ENCODE results near the gene KCNF1. TPM values are rescaled to one million over a fixed set of nuclear protein-coding genes. Genes with fewer than 3 reads are reported as not detected.

Gene KCNF1
- total and polyA plus RNA-seq, 3 experiments from 2014 or later, result not detected

- Mint-ChIP-seq H3K27ac (no peak overlapping the region), H3K4me1 (no peaks in the 10 kb centered on the region), H3K27me3 (peaks cover 7 to 32% of the 10 kb centered on the region in 2 donors), H3K9me3 (no peaks in the 10 kb centered on the region), H3K4me3 (no peak overlapping the region), H3K36me3 (peaks cover 0 to 2% (median 0%) of the 10 kb centered on the region in 3 donors)
- Histone ChIP-seq H3K27ac (ENCODE audit: low read depth, low read length) (no peak overlapping the region), H3K9me3 (ENCODE audit: low read length) (no peaks in the 10 kb centered on the region), H3K27me3 (ENCODE audit: insufficient read depth, low read length, poor library complexity, severe bottlenecking) (peaks cover 3% of the 10 kb centered on the region), H3K4me1 (ENCODE audit: insufficient read depth, low read length) (no peaks in the 10 kb centered on the region), H3K4me3 (ENCODE audit: low read length) (no peak overlapping the region), H3K36me3 (ENCODE audit: insufficient read depth, low read length) (no peaks in the 10 kb centered on the region)
- POLR2A ChIA-PET, result no interaction called here
- CTCF ChIA-PET, result interaction anchor here (0.6 kb wide), 1 partner anchor 61 kb away, joined by 3 read pairs; no protein-coding TSS in a partner anchor
- no peak for DNase-seq
Measured at GRCh38 chr2:10921525-10921924, 9.8 kb downstream of the KCNF1 start.

GRCh38 chr2:10922307-10923007 lies 10.7 kb downstream of the KCNF1 start:
- no peak for DNase-seq
- Mint-ChIP-seq H3K9me3 (no peaks in the 10 kb centered on the region), H3K4me1 (no peaks in the 10 kb centered on the region), H3K4me3 (no peak overlapping the region), H3K36me3 (peaks cover 0 to 2% (median 0%) of the 10 kb centered on the region in 3 donors), H3K27me3 (peaks cover 5 to 27% of the 10 kb centered on the region in 2 donors), H3K27ac (no peak overlapping the region)
- POLR2A ChIA-PET, result no interaction called here
- no peak overlapping the region for H3K4me3 ChIP-seq (ENCODE audit: low read length)
- peaks cover 3% of the 10 kb centered on the region for H3K27me3 ChIP-seq (ENCODE audit: insufficient read depth, low read length, poor library complexity, severe bottlenecking)
- CTCF ChIA-PET, result no interaction called here
- H3K4me1 ChIP-seq (ENCODE audit: insufficient read depth, low read length), result no peaks in the 10 kb centered on the region
- H3K27ac ChIP-seq (ENCODE audit: low read depth, low read length), result no peak overlapping the region
- H3K36me3 ChIP-seq (ENCODE audit: insufficient read depth, low read length), result no peaks in the 10 kb centered on the region
- no peaks in the 10 kb centered on the region for H3K9me3 ChIP-seq (ENCODE audit: low read length)

GRCh38 chr2:10923008-10923375 lies 11.3 kb downstream of the KCNF1 start:
- CTCF ChIA-PET, result no interaction called here
- no peaks in the 10 kb centered on the region for H3K4me1 ChIP-seq (ENCODE audit: insufficient read depth, low read length)
- Mint-ChIP-seq H3K27me3 (peaks cover 5 to 27% of the 10 kb centered on the region in 2 donors), H3K9me3 (no peaks in the 10 kb centered on the region), H3K4me1 (no peaks in the 10 kb centered on the region), H3K4me3 (no peak overlapping the region), H3K27ac (no peak overlapping the region), H3K36me3 (peaks cover 0 to 2% (median 0%) of the 10 kb centered on the region in 3 donors)
- no peak for DNase-seq
- no peak overlapping the region for H3K4me3 ChIP-seq (ENCODE audit: low read length)
- POLR2A ChIA-PET, result no interaction called here
- H3K27me3 ChIP-seq (ENCODE audit: insufficient read depth, low read length, poor library complexity, severe bottlenecking), result peaks cover 3% of the 10 kb centered on the region
- no peaks in the 10 kb centered on the region for H3K36me3 ChIP-seq (ENCODE audit: insufficient read depth, low read length)
- no peak overlapping the region for H3K27ac ChIP-seq (ENCODE audit: low read depth, low read length)
- no peaks in the 10 kb centered on the region for H3K9me3 ChIP-seq (ENCODE audit: low read length)

GRCh38 chr2:10923965-10924364 lies 12.2 kb downstream of the KCNF1 start:
- Histone ChIP-seq H3K4me1 (ENCODE audit: insufficient read depth, low read length) (no peaks in the 10 kb centered on the region), H3K36me3 (ENCODE audit: insufficient read depth, low read length) (no peaks in the 10 kb centered on the region), H3K27me3 (ENCODE audit: insufficient read depth, low read length, poor library complexity, severe bottlenecking) (peaks cover 3% of the 10 kb centered on the region), H3K4me3 (ENCODE audit: low read length) (no peak overlapping the region), H3K9me3 (ENCODE audit: low read length) (no peaks in the 10 kb centered on the region), H3K27ac (ENCODE audit: low read depth, low read length) (no peak overlapping the region)
- Mint-ChIP-seq H3K4me1 (no peaks in the 10 kb centered on the region), H3K27ac (no peak overlapping the region), H3K36me3 (peaks cover 0 to 2% (median 0%) of the 10 kb centered on the region in 3 donors), H3K27me3 (peaks cover 5 to 30% of the 10 kb centered on the region in 2 donors), H3K4me3 (no peak overlapping the region), H3K9me3 (no peaks in the 10 kb centered on the region)
- POLR2A ChIA-PET, result no interaction called here
- no peak for DNase-seq
- CTCF ChIA-PET, result no interaction called here

- DNase-seq, result no peak
- ChIA-PET POLR2A (no interaction called here), CTCF (no interaction called here)
- no peaks in the 10 kb centered on the region for H3K9me3 Mint-ChIP-seq
- peak overlapping the region in 1 of 8 donors; percentile 47 for H3K27ac Mint-ChIP-seq
- Histone ChIP-seq H3K4me1 (ENCODE audit: insufficient read depth, low read length) (no peaks in the 10 kb centered on the region), H3K9me3 (ENCODE audit: low read length) (no peaks in the 10 kb centered on the region), H3K27ac (ENCODE audit: low read depth, low read length) (no peak overlapping the region), H3K4me3 (ENCODE audit: low read length) (no peak overlapping the region), H3K36me3 (ENCODE audit: insufficient read depth, low read length) (no peaks in the 10 kb centered on the region), H3K27me3 (ENCODE audit: insufficient read depth, low read length, poor library complexity, severe bottlenecking) (peaks cover 3% of the 10 kb centered on the region)
- H3K4me3 Mint-ChIP-seq, result no peak overlapping the region
- peaks cover 0 to 2% (median 0%) of the 10 kb centered on the region in 3 donors for H3K36me3 Mint-ChIP-seq
- H3K27me3 Mint-ChIP-seq, result peaks cover 6 to 33% of the 10 kb centered on the region in 2 donors
- H3K4me1 Mint-ChIP-seq, result no peaks in the 10 kb centered on the region
Measured at GRCh38 chr2:10924441-10924840, 12.7 kb downstream of the KCNF1 start.

GRCh38 chr2:10924859-10925258 lies 13.1 kb downstream of the KCNF1 start:
- Mint-ChIP-seq H3K36me3 (peaks cover 0 to 2% (median 0%) of the 10 kb centered on the region in 3 donors), H3K9me3 (no peaks in the 10 kb centered on the region), H3K4me3 (no peak overlapping the region), H3K27me3 (peaks cover 8 to 37% of the 10 kb centered on the region in 2 donors), H3K4me1 (no peaks in the 10 kb centered on the region), H3K27ac (no peak overlapping the region)
- no peaks in the 10 kb centered on the region for H3K36me3 ChIP-seq (ENCODE audit: insufficient read depth, low read length)
- CTCF ChIA-PET, result no interaction called here
- no peaks in the 10 kb centered on the region for H3K9me3 ChIP-seq (ENCODE audit: low read length)
- H3K4me1 ChIP-seq (ENCODE audit: insufficient read depth, low read length), result no peaks in the 10 kb centered on the region
- H3K4me3 ChIP-seq (ENCODE audit: low read length), result no peak overlapping the region
- H3K27me3 ChIP-seq (ENCODE audit: insufficient read depth, low read length, poor library complexity, severe bottlenecking), result peaks cover 3% of the 10 kb centered on the region
- DNase-seq, result no peak
- POLR2A ChIA-PET, result no interaction called here
- no peak overlapping the region for H3K27ac ChIP-seq (ENCODE audit: low read depth, low read length)

GRCh38 chr2:10926191-10926820 lies 14.6 kb downstream of the KCNF1 start:
- Histone ChIP-seq H3K36me3 (ENCODE audit: insufficient read depth, low read length) (no peaks in the 10 kb centered on the region), H3K4me1 (ENCODE audit: insufficient read depth, low read length) (no peaks in the 10 kb centered on the region), H3K27me3 (ENCODE audit: insufficient read depth, low read length, poor library complexity, severe bottlenecking) (peaks cover 3% of the 10 kb centered on the region), H3K9me3 (ENCODE audit: low read length) (no peaks in the 10 kb centered on the region), H3K4me3 (ENCODE audit: low read length) (no peak overlapping the region), H3K27ac (ENCODE audit: low read depth, low read length) (no peak overlapping the region)
- Mint-ChIP-seq H3K27ac (peak overlapping the region in 1 of 8 donors; percentile 37), H3K4me1 (no peaks in the 10 kb centered on the region), H3K27me3 (peaks cover 9 to 44% of the 10 kb centered on the region in 2 donors), H3K4me3 (no peak overlapping the region), H3K36me3 (peaks cover 0 to 2% (median 0%) of the 10 kb centered on the region in 3 donors), H3K9me3 (no peaks in the 10 kb centered on the region)
- CTCF ChIA-PET, result no interaction called here
- POLR2A ChIA-PET, result no interaction called here
- no peak for DNase-seq

- ChIA-PET CTCF (no interaction called here), POLR2A (no interaction called here)
- no peak for DNase-seq
- Mint-ChIP-seq H3K27ac (no peak overlapping the region), H3K36me3 (no peaks in the 10 kb centered on the region), H3K27me3 (peaks cover 10 to 58% of the 10 kb centered on the region in 2 donors), H3K4me1 (no peaks in the 10 kb centered on the region), H3K9me3 (no peaks in the 10 kb centered on the region), H3K4me3 (no peak overlapping the region)
- Histone ChIP-seq H3K27ac (ENCODE audit: low read depth, low read length) (no peak overlapping the region), H3K36me3 (ENCODE audit: insufficient read depth, low read length) (no peaks in the 10 kb centered on the region), H3K4me3 (ENCODE audit: low read length) (no peak overlapping the region), H3K4me1 (ENCODE audit: insufficient read depth, low read length) (no peaks in the 10 kb centered on the region), H3K27me3 (ENCODE audit: insufficient read depth, low read length, poor library complexity, severe bottlenecking) (no peaks in the 10 kb centered on the region), H3K9me3 (ENCODE audit: low read length) (no peaks in the 10 kb centered on the region)
Measured at GRCh38 chr2:10930721-10931516, 19.2 kb downstream of the KCNF1 start.
